ENCODE data around the gene XXYLT1.

Gene XXYLT1

GRCh38 chr3:195155570-195156241 lies 115.3 kb downstream of the XXYLT1 start (continued):
- TF ChIP-seq POU6F1 (CRISPR knock-in tag; IDR thresholded peaks at IDR 0.05; ENCODE audit: borderline replicate concordance, low read depth) = no peak
- TF ChIP-seq ESRRG (CRISPR knock-in tag; IDR thresholded peaks at IDR 0.05) = no peak

DNA sequence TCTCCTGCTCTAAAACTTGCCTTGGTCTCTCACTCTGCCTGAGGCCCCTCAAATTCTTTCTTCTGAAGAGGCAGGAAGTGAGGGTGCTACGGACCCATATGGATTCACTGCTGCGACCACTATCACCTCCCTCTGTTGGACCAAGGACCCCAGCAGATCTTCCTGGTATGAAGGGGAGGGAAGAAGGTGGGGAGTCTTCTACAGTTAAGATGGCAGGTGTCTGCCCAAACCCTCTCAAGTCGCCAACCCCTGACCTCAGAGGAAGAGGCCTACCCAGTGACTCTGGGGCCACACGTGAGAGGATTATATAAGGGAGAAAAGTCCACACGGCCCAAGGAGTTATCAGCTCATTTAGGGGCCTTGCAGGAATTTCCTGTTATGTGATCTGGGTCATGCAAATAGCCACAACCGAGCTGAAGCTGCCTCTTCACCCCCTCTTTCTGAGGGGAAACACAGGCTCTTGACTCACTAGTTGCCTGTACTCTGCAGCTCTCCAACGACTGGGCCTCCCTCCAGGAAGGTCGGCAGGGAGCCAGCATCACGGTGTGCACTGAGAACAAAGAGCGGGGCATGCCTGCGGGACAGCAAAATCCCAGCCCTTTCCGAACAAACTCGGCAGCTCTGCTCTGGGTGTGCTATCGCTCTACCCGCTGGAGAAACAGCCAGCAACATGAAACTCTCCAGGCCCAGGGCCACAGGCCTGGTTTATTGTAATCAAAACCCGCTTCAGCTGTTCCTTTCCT lies 116.0 kb downstream of the XXYLT1 start:
- TF ChIP-seq ISL1 (CRISPR knock-in tag; IDR thresholded peaks at IDR 0.05) = no peak
- TF ChIP-seq ZC3H10 (CRISPR knock-in tag; IDR thresholded peaks at IDR 0.05) = no peak
- TF ChIP-seq PATZ1 (CRISPR knock-in tag; IDR thresholded peaks at IDR 0.05; ENCODE audit: borderline replicate concordance) = 0 out of 2 replicates have a peak, but pooled peaks have one; percentile 21
- peak; percentile 89 for ATAC-seq

- ATAC-seq = no peak
- TF ChIP-seq ZFP3 (CRISPR knock-in tag; IDR thresholded peaks at IDR 0.05) = no peak
- TF ChIP-seq TOX (CRISPR knock-in tag; IDR thresholded peaks at IDR 0.05; ENCODE audit: borderline replicate concordance) = no peak
- TF ChIP-seq POU6F1 (CRISPR knock-in tag; IDR thresholded peaks at IDR 0.05; ENCODE audit: borderline replicate concordance, low read depth) = no peak
- no peak for TF ChIP-seq TCF4 (CRISPR knock-in tag; IDR thresholded peaks at IDR 0.05; ENCODE audit: borderline replicate concordance)
- no peak for TF ChIP-seq RARB (CRISPR knock-in tag; IDR thresholded peaks at IDR 0.05)
- no peak for TF ChIP-seq SNAI2 (CRISPR knock-in tag; IDR thresholded peaks at IDR 0.05)
- no peak for TF ChIP-seq ARNTL (CRISPR knock-in tag; IDR thresholded peaks at IDR 0.05; ENCODE audit: borderline replicate concordance, low read depth)
Measured at GRCh38 chr3:195154111-195154791, 116.7 kb downstream of the XXYLT1 start.

DNA sequence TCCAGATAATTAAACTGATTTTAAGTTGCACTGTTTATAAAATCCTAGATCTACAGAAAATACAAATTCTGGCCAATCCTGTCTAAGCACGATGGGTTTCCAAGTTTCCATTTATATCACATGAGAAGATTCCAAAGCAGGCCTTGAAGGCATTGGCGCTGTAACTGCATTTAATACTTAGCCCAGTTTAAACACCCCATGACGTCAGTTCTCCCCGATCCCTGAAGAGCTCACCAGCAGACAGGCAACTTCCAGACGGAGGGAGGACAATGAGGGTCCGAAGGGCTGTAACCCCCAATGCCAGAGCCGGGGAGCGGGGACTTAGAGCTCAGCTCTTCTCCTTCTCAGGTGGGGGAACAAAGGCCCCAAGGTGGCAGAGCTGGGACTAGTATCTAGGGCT lies 117.3 kb downstream of the XXYLT1 start:
- ATAC-seq = no peak
- no peak for TF ChIP-seq CSDC2 (CRISPR knock-in tag; IDR thresholded peaks at IDR 0.05)
- TF ChIP-seq OSR1 (CRISPR knock-in tag; IDR thresholded peaks at IDR 0.05) = no peak
- no peak for TF ChIP-seq CSRNP3 (CRISPR knock-in tag; IDR thresholded peaks at IDR 0.05)
- no peak for TF ChIP-seq GLIS3 (CRISPR knock-in tag; IDR thresholded peaks at IDR 0.05)
- TF ChIP-seq POU6F1 (CRISPR knock-in tag; IDR thresholded peaks at IDR 0.05; ENCODE audit: borderline replicate concordance, low read depth) = no peak
- TF ChIP-seq ZNF565 (CRISPR knock-in tag; conservative IDR thresholded peaks at IDR 0.05; ENCODE audit: low read depth) = no peak
- no peak for TF ChIP-seq SNAI2 (CRISPR knock-in tag; IDR thresholded peaks at IDR 0.05)
- TF ChIP-seq TOX (CRISPR knock-in tag; IDR thresholded peaks at IDR 0.05; ENCODE audit: borderline replicate concordance) = no peak
- no peak for TF ChIP-seq RARB (CRISPR knock-in tag; IDR thresholded peaks at IDR 0.05)
- no peak for TF ChIP-seq BACH2 (CRISPR knock-in tag; IDR thresholded peaks at IDR 0.05; ENCODE audit: borderline replicate concordance)
- TF ChIP-seq ISL1 (CRISPR knock-in tag; IDR thresholded peaks at IDR 0.05) = no peak
- TF ChIP-seq ZC3H10 (CRISPR knock-in tag; IDR thresholded peaks at IDR 0.05) = no peak
- TF ChIP-seq ZNF8 (CRISPR knock-in tag; IDR thresholded peaks at IDR 0.05) = no peak
- TF ChIP-seq PPARA (CRISPR knock-in tag; IDR thresholded peaks at IDR 0.05; ENCODE audit: borderline replicate concordance) = no peak
- TF ChIP-seq CREB5 (CRISPR knock-in tag; IDR thresholded peaks at IDR 0.05; ENCODE audit: low read depth) = no peak
- no peak for TF ChIP-seq ZFP30 (CRISPR knock-in tag; IDR thresholded peaks at IDR 0.05)
- TF ChIP-seq ZNF70 (CRISPR knock-in tag; IDR thresholded peaks at IDR 0.05) = no peak
